Cardiac fibroblast (primary cell): Measurements from ENCODE around the gene RAB11FIP5.
"Not testable (repeated sequence)": the region's sequence is repeated elsewhere in the genome, so short reads cannot be mapped to it uniquely, and the experiment has no call there.

ENCODE experiments used
- DNase-seq, 2 donors: peaks; one replicate each; pipeline versions ENCODE4 v3.0.0 to v3.0.0-alpha.2; 2010; ENCODE audit warnings: low read depth in 2 of 2
- H3K4me3 ChIP-seq, 2 donors: replicated peaks in 1 of 2; 1 replicate in 1 of 2; 2 replicates in 1 of 2; pipeline ENCODE4 v1.5.1; 2011; ENCODE audit warnings: low read depth in 2 of 2, low read length in 2 of 2, mild to moderate bottlenecking in 2 of 2, moderate library complexity in 1 of 2
- TF ChIP-seq, protein P1 (sequence below): IDR thresholded peaks from one replicate; pipeline ENCODE4 v1.5.1; 2011; ENCODE audit warnings: low read depth, mild to moderate bottlenecking, low read length, inconsistent platforms

Gene RAB11FIP5

GRCh38 chr2:73133566-73134197, 20.9 kb upstream of the RAB11FIP5 start:
- H3K4me3 ChIP-seq: no peak overlapping the region
- DNase-seq: peak in 1 of 2 donors; percentile 7
- TF ChIP-seq, protein P1, sequence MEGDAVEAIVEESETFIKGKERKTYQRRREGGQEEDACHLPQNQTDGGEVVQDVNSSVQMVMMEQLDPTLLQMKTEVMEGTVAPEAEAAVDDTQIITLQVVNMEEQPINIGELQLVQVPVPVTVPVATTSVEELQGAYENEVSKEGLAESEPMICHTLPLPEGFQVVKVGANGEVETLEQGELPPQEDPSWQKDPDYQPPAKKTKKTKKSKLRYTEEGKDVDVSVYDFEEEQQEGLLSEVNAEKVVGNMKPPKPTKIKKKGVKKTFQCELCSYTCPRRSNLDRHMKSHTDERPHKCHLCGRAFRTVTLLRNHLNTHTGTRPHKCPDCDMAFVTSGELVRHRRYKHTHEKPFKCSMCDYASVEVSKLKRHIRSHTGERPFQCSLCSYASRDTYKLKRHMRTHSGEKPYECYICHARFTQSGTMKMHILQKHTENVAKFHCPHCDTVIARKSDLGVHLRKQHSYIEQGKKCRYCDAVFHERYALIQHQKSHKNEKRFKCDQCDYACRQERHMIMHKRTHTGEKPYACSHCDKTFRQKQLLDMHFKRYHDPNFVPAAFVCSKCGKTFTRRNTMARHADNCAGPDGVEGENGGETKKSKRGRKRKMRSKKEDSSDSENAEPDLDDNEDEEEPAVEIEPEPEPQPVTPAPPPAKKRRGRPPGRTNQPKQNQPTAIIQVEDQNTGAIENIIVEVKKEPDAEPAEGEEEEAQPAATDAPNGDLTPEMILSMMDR: no peak

GRCh38 chr2:73131807-73132206, 19.1 kb upstream of the RAB11FIP5 start:
- H3K4me3 ChIP-seq: no peak overlapping the region
- TF ChIP-seq, protein P1: no peak
- no peak for DNase-seq

GRCh38 chr2:73130790-73131189, 18.0 kb upstream of the RAB11FIP5 start:
- no peak for DNase-seq
- no peak overlapping the region for H3K4me3 ChIP-seq
- TF ChIP-seq, protein P1: no peak

- TF ChIP-seq, protein P1: no peak
- no peak for DNase-seq
- H3K4me3 ChIP-seq: no peak overlapping the region
These were observed 16.2 kb upstream of the RAB11FIP5 start for GRCh38 chr2:73128841-73129535.

GRCh38 chr2:73122536-73122935, 9.8 kb upstream of the RAB11FIP5 start:
- H3K4me3 ChIP-seq: no peak overlapping the region
- TF ChIP-seq, protein P1: no peak
- DNase-seq: no peak

- not testable (repeated sequence) for DNase-seq, H3K4me3 ChIP-seq
These were observed 7.0 kb upstream of the RAB11FIP5 start for GRCh38 chr2:73119611-73120239.

DNA sequence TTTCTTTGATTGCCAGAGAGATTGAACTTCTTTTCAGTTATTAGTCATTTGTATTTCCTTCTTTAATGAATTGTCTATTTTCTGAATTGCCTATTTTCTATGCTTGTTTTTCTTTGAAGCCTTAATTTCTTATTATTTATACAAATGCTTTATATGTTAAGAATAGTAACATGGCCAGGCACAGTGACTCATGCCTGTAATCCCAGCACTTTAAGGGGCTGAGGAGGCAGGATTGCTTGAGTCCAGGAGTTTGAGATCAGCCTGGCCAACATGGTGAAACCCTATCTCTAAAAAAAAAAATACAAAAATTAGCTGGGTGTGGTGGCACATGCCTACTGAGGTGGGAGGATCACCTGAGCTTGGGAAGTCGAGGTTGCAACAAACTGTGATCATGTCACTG, 4.7 kb upstream of the RAB11FIP5 start:
- peak in 1 of 2 donors; percentile 31 for DNase-seq
- H3K4me3 ChIP-seq: no peak overlapping the region
- TF ChIP-seq, protein P1: no peak
